ENCODE measurements around the gene C11orf68. TPM values are rescaled to one million over a fixed set of nuclear protein-coding genes. Genes with fewer than 3 reads are reported as not detected.

The C11orf68 gene
- total and polyA plus RNA-seq, 10 of the 15 experiments (the other 5 are each of a cell fraction or from before 2014, with no cell fraction given) = 3.0 to 25.4 (median 16.7) TPM

DNA sequence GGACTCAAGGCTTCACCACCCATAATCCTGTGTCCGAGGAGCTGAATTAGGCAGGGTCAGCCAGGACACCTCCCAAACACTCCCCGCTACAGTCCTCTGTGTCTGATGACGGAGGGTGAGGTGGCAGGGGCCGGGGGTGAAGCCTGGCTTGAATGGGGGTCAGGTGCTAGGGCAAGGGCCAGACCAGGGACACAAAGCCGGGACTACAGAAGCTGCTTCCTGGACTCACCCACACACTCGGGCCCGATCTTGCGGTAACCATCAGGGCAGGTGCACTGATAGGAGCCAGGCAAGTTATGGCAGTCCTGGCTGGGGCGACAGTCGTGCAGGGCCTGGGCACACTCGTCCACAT lies 48.6 kb downstream of the C11orf68 start:
- intact Hi-C loops (cut with micrococcal nuclease; ENCODE audit: unreplicated experiment) (no loop called here), in situ Hi-C loops (cut with MboI) (loop anchor here (25.0 kb wide), 1 partner anchor 1633 kb away; the partner anchor contains the start of genes DNAJC4, FKBP2, NUDT22 and PPP1R14B)
- DNase-seq (ENCODE audit: low read depth, low spot score) (no peak), ATAC-seq (no peak), FAIRE-seq (no peak)
- H3K79me2 ChIP-seq (ENCODE audit: control insufficient read depth, insufficient read depth, low read length) = no peaks in the 10 kb centered on the region
- no peak overlapping the region for H2AFZ ChIP-seq (ENCODE audit: control insufficient read depth, low read depth, low read length)
- H3K36me3 ChIP-seq (ENCODE audit: control insufficient read depth in 2 of 2, insufficient read depth in 2 of 2, low read length in 1 of 2) = peaks cover 8 to 14% of the 10 kb centered on the region in 2 experiments
- H3K27me3 ChIP-seq (replicated peaks in 1 of 2; ENCODE audit: control insufficient read depth in 2 of 2, insufficient read depth in 2 of 2, low read length in 1 of 2) = no peaks in the 10 kb centered on the region
- CTCF ChIA-PET = interaction anchor here (1.1 to 4.5 kb wide), 4 partner anchors 10 to 90 kb away, joined by 3 to 41 read pairs (median 15); partner anchors contain the start of genes CCDC85B, CFL1 and MUS81
- TF ChIP-seq POLR2A (IDR thresholded peaks at IDR 0.05; ENCODE audit: low read depth, low read length) (peak; percentile 73; the same call in 1 of the 2 replicates), CBFB (IDR thresholded peaks at IDR 0.05; ENCODE audit: low read depth) (0 out of 2 replicates have a peak, but pooled peaks have one; percentile 12), IKZF2 (IDR thresholded peaks at IDR 0.05) (no peak)
- TF ChIP-seq, protein P1, sequence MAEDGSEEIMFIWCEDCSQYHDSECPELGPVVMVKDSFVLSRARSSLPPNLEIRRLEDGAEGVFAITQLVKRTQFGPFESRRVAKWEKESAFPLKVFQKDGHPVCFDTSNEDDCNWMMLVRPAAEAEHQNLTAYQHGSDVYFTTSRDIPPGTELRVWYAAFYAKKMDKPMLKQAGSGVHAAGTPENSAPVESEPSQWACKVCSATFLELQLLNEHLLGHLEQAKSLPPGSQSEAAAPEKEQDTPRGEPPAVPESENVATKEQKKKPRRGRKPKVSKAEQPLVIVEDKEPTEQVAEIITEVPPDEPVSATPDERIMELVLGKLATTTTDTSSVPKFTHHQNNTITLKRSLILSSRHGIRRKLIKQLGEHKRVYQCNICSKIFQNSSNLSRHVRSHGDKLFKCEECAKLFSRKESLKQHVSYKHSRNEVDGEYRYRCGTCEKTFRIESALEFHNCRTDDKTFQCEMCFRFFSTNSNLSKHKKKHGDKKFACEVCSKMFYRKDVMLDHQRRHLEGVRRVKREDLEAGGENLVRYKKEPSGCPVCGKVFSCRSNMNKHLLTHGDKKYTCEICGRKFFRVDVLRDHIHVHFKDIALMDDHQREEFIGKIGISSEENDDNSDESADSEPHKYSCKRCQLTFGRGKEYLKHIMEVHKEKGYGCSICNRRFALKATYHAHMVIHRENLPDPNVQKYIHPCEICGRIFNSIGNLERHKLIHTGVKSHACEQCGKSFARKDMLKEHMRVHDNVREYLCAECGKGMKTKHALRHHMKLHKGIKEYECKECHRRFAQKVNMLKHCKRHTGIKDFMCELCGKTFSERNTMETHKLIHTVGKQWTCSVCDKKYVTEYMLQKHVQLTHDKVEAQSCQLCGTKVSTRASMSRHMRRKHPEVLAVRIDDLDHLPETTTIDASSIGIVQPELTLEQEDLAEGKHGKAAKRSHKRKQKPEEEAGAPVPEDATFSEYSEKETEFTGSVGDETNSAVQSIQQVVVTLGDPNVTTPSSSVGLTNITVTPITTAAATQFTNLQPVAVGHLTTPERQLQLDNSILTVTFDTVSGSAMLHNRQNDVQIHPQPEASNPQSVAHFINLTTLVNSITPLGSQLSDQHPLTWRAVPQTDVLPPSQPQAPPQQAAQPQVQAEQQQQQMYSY (CRISPR knock-in tag; IDR thresholded peaks at IDR 0.05) = no peak
- H3K27ac ChIP-seq (ENCODE audit: control insufficient read depth, insufficient read depth) = no peak overlapping the region
- WGBS (ENCODE audit: insufficient coverage, insufficient replicate concordance, low lambda C conversion rate, missing lambda C conversion rate) = 44% methylated on average over 8 of the region's 11 CpGs
- no TSS peak for BruUV-seq (replicated peaks)
- POLR2A ChIA-PET = interaction anchor here (0.6 to 4.5 kb wide), 2 partner anchors 10 to 17 kb away, joined by 3 to 44 read pairs; partner anchors contain the start of gene MUS81
- H3K4me1 ChIP-seq (ENCODE audit: control insufficient read depth, insufficient read depth, low read length) = peaks cover 11% of the 10 kb centered on the region
- SMC1A ChIA-PET (ENCODE audit: uncharacterized antibody, unreplicated experiment) = interaction anchor here (2.3 kb wide), 1 partner anchor 10 kb away, joined by 7 read pairs; the partner anchor contains the start of gene MUS81
- no peak overlapping the region for H3K9ac ChIP-seq (ENCODE audit: control insufficient read depth, insufficient read depth, low read length)
- RAD21 ChIA-PET (ENCODE audit: unreplicated experiment) = interaction anchor here (1.0 kb wide), 1 partner anchor 18 kb away, joined by 3 read pairs; the partner anchor contains the start of gene FIBP
- no peaks in the 10 kb centered on the region for H3K9me3 ChIP-seq (replicated peaks; ENCODE audit: control insufficient read depth, insufficient read depth, low read length)
- no peak overlapping the region for H3K4me3 ChIP-seq
- H4K20me1 ChIP-seq (ENCODE audit: control insufficient read depth, insufficient read depth) = no peaks in the 10 kb centered on the region
- no peak overlapping the region for H3K4me2 ChIP-seq (ENCODE audit: control insufficient read depth, insufficient read depth)

Data from GM12878 (cell line).